Esophagus muscularis mucosa (tissue), 4 donors: ENCODE measurements around the gene ARF3. TPM values are rescaled to one million over a fixed set of nuclear protein-coding genes. Genes with fewer than 3 reads are reported as not detected.

ENCODE experiments used
- DNase-seq: peaks from one replicate; pipeline ENCODE4 v3.0.0-alpha.2; 2017; ENCODE audit errors: extremely low spot score
- H3K27ac ChIP-seq, 4 donors: fragments of 200-600 bp; sonication (generic); replicated peaks in 1 of 4; 1 replicate in 3 of 4; 2 replicates in 1 of 4; pipeline ENCODE4 v1.5.1; 2016 to 2019; ENCODE audit warnings: mild to moderate bottlenecking in 1 of 4
- H3K27me3 ChIP-seq, 4 donors: fragments of 200-600 bp; sonication (generic); one replicate each; pipeline versions ENCODE4 v1.5.1 to v1.6.0; 2016 to 2019
- H3K36me3 ChIP-seq, 4 donors: fragments of 200-600 bp; sonication (generic); one replicate each; pipeline ENCODE4 v1.5.1; 2016 to 2019
- H3K4me1 ChIP-seq, 4 donors: fragments of 200-600 bp; sonication (generic); one replicate each; pipeline ENCODE4 v1.5.1; 2016 to 2019
- H3K4me3 ChIP-seq, 4 donors: fragments of 200-600 bp; sonication (generic); 1 replicate in 2 of 4; 2 replicates in 2 of 4; pipeline ENCODE4 v1.5.1; 2016 to 2019; ENCODE audit warnings: mild to moderate bottlenecking in 4 of 4, moderate library complexity in 1 of 4
- H3K9me3 ChIP-seq, 4 donors: fragments of 200-600 bp; sonication (generic); 1 replicate in 3 of 4; 2 replicates in 1 of 4; pipeline ENCODE4 v1.5.1; 2016 to 2019
- CTCF ChIP-seq, 3 experiments: fragments of 200-600 bp in 2 of 3; fragments of 450-650 bp in 1 of 3; sonication (generic) in 2 of 3; IDR thresholded peaks; one replicate each; pipeline ENCODE4 v1.5.1; 2017 to 2019; ENCODE audit warnings: antibody characterized with exemption in 3 of 3, mild to moderate bottlenecking in 2 of 3, moderate library complexity in 1 of 3
- EP300 ChIP-seq: sonication (generic); formaldehyde crosslinking; IDR thresholded peaks from one replicate; pipeline ENCODE4 v1.6.1; 2017; ENCODE audit warnings: antibody characterized with exemption
- POLR2A ChIP-seq: fragments of 450-650 bp; IDR thresholded peaks from one replicate; pipeline ENCODE4 v1.6.1; 2017; ENCODE audit warnings: antibody characterized with exemption, moderate library complexity, mild to moderate bottlenecking, low read depth
- POLR2AphosphoS5 ChIP-seq, 2 donors: sonication (generic); formaldehyde crosslinking; IDR thresholded peaks; one replicate each; pipeline ENCODE4 v1.6.1; 2017; ENCODE audit warnings: antibody characterized with exemption in 2 of 2
- WGBS: methylation state at CpG from one replicate; pipeline ENCODE4 v1.1.5; 2018; 5-methylcytosine and 5-hydroxymethylcytosine counted together
- intact Hi-C: fragments of 100-400 bp; cut with DNase I; formaldehyde crosslinking; loops from one replicate; pipeline ENCODE4 v1.15.1; 2023
- small RNA-seq, 3 donors: library from RNA; depleted of rRNA; stranded (forward); fragments of <200 nt; gene quantifications; one replicate each; pipeline ENCODE3, GENCODE V24; 2016
- total RNA-seq, 4 donors: library from RNA; depleted of rRNA; stranded (reverse); fragments of >200 nt; gene quantifications; one replicate each; pipeline versions ENCODE4 v1.1.0 to v1.2.1, GENCODE V29; 2016

Gene ARF3
- total RNA-seq, 4 donors from 2014 or later, result 42.8 to 71.9 (median 65.1) TPM

DNA sequence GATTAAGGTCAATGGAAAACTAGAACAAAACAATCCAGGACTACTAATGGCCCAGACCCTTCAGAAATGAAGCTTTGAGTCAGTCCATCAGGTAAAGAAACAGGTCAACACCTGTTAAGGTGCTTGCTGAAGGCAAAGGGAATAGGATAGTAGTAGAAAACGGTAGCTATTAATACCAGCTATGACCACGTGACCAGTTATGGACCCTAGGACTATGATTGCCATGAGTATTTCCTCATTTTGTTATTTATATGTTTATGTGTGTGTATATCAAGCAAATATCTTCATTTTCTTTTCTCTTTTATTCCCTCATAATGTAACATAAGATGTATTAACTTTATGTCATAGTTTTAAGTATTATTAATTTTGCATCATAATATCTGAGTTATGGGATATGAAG lies 57.6 kb downstream of the ARF3 start:
- TF ChIP-seq EP300 (no peak), POLR2A (no peak), CTCF (IDR thresholded peaks at IDR 0.05) (no peak), POLR2AphosphoS5 (IDR thresholded peaks at IDR 0.05) (no peak)
- intact Hi-C loops, result no loop called here
- Histone ChIP-seq H3K36me3 (no peaks in the 10 kb centered on the region), H3K27ac (no peak overlapping the region), H3K27me3 (peaks cover 0 to 4% (median 0%) of the 10 kb centered on the region in 4 donors), H3K4me1 (peaks cover 0 to 15% (median 12%) of the 10 kb centered on the region in 4 donors), H3K4me3 (no peak overlapping the region), H3K9me3 (no peaks in the 10 kb centered on the region)
- no peak for DNase-seq
- 66% methylated on average over 2 of the region's 2 CpGs for WGBS

GRCh38 chr12:48894271-48894670 lies 63.0 kb downstream of the ARF3 start:
- no peak for TF ChIP-seq EP300
- H3K36me3 ChIP-seq, result no peaks in the 10 kb centered on the region
- no peak overlapping the region for H3K27ac ChIP-seq
- no peak overlapping the region for H3K4me3 ChIP-seq
- peaks cover 0 to 14% (median 0%) of the 10 kb centered on the region in 4 donors for H3K27me3 ChIP-seq
- H3K4me1 ChIP-seq, result peaks cover 7 to 13% (median 10%) of the 10 kb centered on the region in 4 donors
- H3K9me3 ChIP-seq, result no peaks in the 10 kb centered on the region
- WGBS, result 61% methylated on average over 1 of the region's 1 CpG
- no peak for DNase-seq
- intact Hi-C loops, result no loop called here

- peak; percentile 86 to 97 (median 90) for TF ChIP-seq CTCF (IDR thresholded peaks at IDR 0.05)
- TF ChIP-seq EP300, result no peak
- TF ChIP-seq POLR2A, result no peak
- TF ChIP-seq POLR2AphosphoS5 (IDR thresholded peaks at IDR 0.05), result peak in 1 of 2 donors; percentile 49
- peak overlapping the region; percentile 31 to 47 (median 41) for H3K4me3 ChIP-seq
- intact Hi-C loops, result loop anchor here (1.0 kb wide), 1 partner anchor 38 kb away; no protein-coding TSS in a partner anchor
Measured at GRCh38 chr12:48890657-48891418, 66.4 kb downstream of the ARF3 start.

GRCh38 chr12:48889679-48890078 lies 67.6 kb downstream of the ARF3 start:
- Histone ChIP-seq H3K36me3 (no peaks in the 10 kb centered on the region), H3K9me3 (no peaks in the 10 kb centered on the region), H3K27me3 (peaks cover 0 to 10% (median 0%) of the 10 kb centered on the region in 4 donors), H3K4me1 (peaks cover 7 to 13% (median 10%) of the 10 kb centered on the region in 4 donors), H3K4me3 (no peak overlapping the region), H3K27ac (no peak overlapping the region)
- 86% methylated on average over 3 of the region's 3 CpGs for WGBS
- no peak for DNase-seq
- no peak for TF ChIP-seq EP300
- TF ChIP-seq POLR2A, result no peak
- TF ChIP-seq CTCF (IDR thresholded peaks at IDR 0.05), result no peak
- no peak for TF ChIP-seq POLR2AphosphoS5 (IDR thresholded peaks at IDR 0.05)
- intact Hi-C loops, result loop anchor here (1.0 kb wide), 1 partner anchor 36 kb away; no protein-coding TSS in a partner anchor

More at GRCh38 chr12:48890657-48891418, 66.4 kb downstream of the ARF3 start:
- Histone ChIP-seq H3K4me1 (peaks cover 7 to 13% (median 10%) of the 10 kb centered on the region in 4 donors), H3K36me3 (no peaks in the 10 kb centered on the region), H3K27ac (no peak overlapping the region), H3K9me3 (no peaks in the 10 kb centered on the region), H3K27me3 (peaks cover 0 to 10% (median 0%) of the 10 kb centered on the region in 4 donors)
- WGBS, result 5% methylated on average over 29 of the region's 37 CpGs
- no peak for DNase-seq

Small RNA genes lying within 50 kb of the gene (small RNA-seq; reads per million reads assigned to genes)
- gene AC073610.1, result 0 reads per million in 3 donors
- 0 reads per million in 3 donors for gene RNU6-600P
- 0 reads per million in 3 donors for gene RNU6-940P

Other genes starting within 250 kb of the ARF3 start
- gene CCNT1, start 240.8 kb downstream of the ARF3 start, total RNA-seq, result 10 to 100 TPM; 18.8 to 22.0 (median 19.8) TPM
- gene ADCY6, start 168.4 kb downstream of the ARF3 start, total RNA-seq, result 10 to 100 TPM; 17.9 to 35.5 (median 24.0) TPM
- gene CACNB3, start 139.0 kb downstream of the ARF3 start, total RNA-seq, result 10 to 100 TPM; 11.6 to 41.0 (median 28.4) TPM
- gene DDX23, start 105.3 kb downstream of the ARF3 start, total RNA-seq, result 10 to 100 TPM; 51.1 to 88.3 (median 74.1) TPM
- gene RND1, start 91.6 kb downstream of the ARF3 start, total RNA-seq, result 1 to 10 TPM in 1 of 4 donors, under 1 TPM in 2, not detected in 1; 0.29 to 6.5 (median 0.32) TPM
- gene FKBP11, start 32.0 kb downstream of the ARF3 start, total RNA-seq, result 1 to 10 TPM; 4.9 to 8.1 (median 7.8) TPM
- gene WNT10B, start 14.2 kb upstream of the ARF3 start, total RNA-seq, result 1 to 10 TPM in 2 of 4 donors, under 1 TPM in 2; 0.92 to 1.8 (median 1.1) TPM
- gene WNT1, start 20.8 kb upstream of the ARF3 start, total RNA-seq, result not detected
- gene DDN, start 41.9 kb upstream of the ARF3 start, total RNA-seq, result under 1 TPM in 1 of 4 donors, not detected in 3; 0.11 TPM
- gene PRKAG1, start 61.3 kb upstream of the ARF3 start, total RNA-seq, result 10 to 100 TPM; 52.0 to 70.6 (median 64.3) TPM
- 10 to 100 TPM; 47.2 to 85.2 (median 76.2) TPM for gene KMT2D, start 103.3 kb upstream of the ARF3 start, total RNA-seq
- gene RHEBL1, start 112.5 kb upstream of the ARF3 start, total RNA-seq, result under 1 TPM in 2 of 4 donors, not detected in 2; 0.40 to 0.97 TPM
- 1 to 10 TPM in 3 of 4 donors, under 1 TPM in 1; 0.66 to 3.0 (median 1.9) TPM for gene DHH, start 137.3 kb upstream of the ARF3 start, total RNA-seq
- gene LMBR1L, start 153.4 kb upstream of the ARF3 start, total RNA-seq, result 10 to 100 TPM; 24.7 to 54.0 (median 34.3) TPM
- gene TUBA1B, start 173.9 kb upstream of the ARF3 start, total RNA-seq, result 1,000 to 10,000 TPM in 1 of 4 donors, 100 to 1,000 TPM in 3; 739 to 1,057 (median 846) TPM
- 1,000 to 10,000 TPM in 2 of 4 donors, 100 to 1,000 TPM in 2; 534 to 1,110 (median 887) TPM for gene TUBA1A, start 231.6 kb upstream of the ARF3 start, total RNA-seq